ENCODE results near the gene EI24.
"Not testable (repeated sequence)": the region's sequence is repeated elsewhere in the genome, so short reads cannot be mapped to it uniquely, and the experiment has no call there.

Gene EI24

GRCh38 chr11:125568970-125569914 is at the start of gene EI24:
EI24 (plus strand) TSS chr11:125569477; CDS start chr11:125572528, 3,051 bp downstream.
- peak; percentile 83 to 89 for DNase-seq (ENCODE audit: low read depth in 2 of 2)

- no peak for DNase-seq (ENCODE audit: low read depth in 2 of 2)
These were observed 49.1 kb upstream of the EI24 start for GRCh38 chr11:125519860-125520834.

DNA sequence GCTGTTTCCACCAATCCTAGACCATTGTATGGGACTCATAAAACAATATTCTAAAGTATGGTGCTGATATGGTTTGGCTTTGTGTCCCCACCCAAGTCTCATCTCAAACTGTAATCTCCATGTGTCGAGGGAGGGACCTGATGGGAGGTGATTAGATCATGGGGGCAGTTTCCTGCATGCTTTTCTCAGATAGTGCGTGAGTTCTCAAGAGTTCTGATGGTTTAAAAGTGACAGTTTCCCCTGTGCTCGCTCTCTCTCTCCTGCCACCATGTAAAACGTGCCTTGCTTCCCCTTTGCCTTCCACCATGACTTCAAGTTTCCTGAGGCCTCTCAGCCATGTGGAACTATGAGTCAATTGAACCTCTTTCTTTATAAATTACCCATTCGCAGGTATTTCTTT is 44.0 kb upstream of the EI24 start:
- DNase-seq (ENCODE audit: low read depth in 2 of 2): no peak

DNA sequence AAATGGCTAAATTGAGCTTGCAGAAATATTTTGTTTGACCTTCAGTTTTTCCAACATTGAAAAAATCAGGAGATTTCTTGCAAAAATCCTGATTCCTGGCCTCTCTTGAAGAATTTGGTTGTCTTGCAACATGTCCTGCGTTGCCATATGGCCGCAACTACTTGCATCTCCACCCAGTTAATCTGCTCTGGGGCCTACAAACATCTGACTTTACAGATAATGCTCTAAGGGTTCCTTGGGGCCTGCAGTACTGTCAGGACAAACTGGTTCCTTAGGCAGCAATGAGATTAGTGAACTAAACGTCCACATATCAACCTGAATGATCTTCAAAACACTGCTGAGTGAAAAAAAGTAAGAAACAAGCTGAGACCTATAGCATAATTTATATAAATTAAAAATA is 36.6 kb upstream of the EI24 start:
- DNase-seq (ENCODE audit: low read depth in 2 of 2): no peak

DNA sequence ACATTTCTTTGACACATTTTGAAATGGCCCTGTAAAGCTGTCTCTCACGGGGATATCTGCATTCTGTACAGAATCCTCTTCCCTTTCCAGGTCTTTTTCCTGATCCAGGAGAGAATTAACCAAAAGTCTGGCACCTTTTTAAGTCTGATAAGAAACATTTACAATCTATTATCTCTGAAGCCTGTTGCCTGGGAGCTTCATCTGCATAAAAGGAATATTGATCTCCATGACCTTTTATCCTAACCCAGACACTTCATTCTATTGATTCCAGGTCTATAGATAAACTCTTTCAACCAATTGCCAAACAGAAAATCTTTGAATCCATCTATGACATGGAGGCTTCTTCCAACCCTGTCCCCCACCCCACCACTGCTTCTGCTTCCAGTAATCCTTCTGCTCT is 33.7 kb upstream of the EI24 start:
- DNase-seq (ENCODE audit: low read depth in 2 of 2): no peak

DNA sequence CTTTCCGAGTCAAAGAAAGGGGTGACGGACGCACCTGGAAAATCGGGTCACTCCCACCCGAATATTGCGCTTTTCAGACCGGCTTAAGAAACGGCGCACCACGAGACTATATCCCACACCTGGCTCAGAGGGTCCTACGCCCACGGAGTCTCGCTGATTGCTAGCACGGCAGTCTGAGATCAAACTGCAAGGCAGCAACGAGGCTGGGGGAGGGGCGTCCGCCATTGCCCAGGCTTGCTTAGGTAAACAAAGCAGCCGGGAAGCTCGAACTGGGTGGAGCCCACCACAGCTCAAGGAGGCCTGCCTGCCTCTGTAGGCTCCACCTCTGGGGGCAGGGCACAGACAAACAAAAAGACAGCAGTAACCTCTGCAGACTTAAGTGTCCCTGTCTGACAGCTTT is 32.4 kb upstream of the EI24 start:
- not testable (repeated sequence) for DNase-seq (ENCODE audit: low read depth in 2 of 2)

- DNase-seq (ENCODE audit: low read depth in 2 of 2): no peak
These were observed 26.6 kb upstream of the EI24 start for GRCh38 chr11:125542709-125543108.

DNA sequence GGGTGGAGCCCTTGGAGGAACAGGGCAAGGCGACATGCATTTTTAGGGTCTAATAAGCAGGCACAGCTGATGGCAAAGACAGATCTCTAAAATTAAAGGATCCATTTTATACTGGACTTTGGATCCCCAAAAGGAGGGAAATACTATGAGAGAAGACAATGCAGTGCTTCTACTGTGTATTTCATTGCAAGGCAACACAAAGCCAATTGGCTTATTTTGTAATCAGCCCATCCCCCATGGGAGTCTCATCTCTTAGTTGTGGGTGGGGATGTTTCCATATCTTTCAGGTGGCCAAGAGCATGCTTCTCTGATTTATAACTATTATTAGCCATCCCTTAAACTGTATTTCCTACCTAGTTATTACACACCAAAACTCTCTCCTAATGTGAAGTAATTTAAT is 18.5 kb upstream of the EI24 start:
- no peak for DNase-seq (ENCODE audit: low read depth in 2 of 2)

GRCh38 chr11:125551835-125552342 is 17.4 kb upstream of the EI24 start:
- DNase-seq (ENCODE audit: low read depth in 2 of 2): no peak

- no peak for DNase-seq (ENCODE audit: low read depth in 2 of 2)
These were observed 16.4 kb upstream of the EI24 start for GRCh38 chr11:125552927-125553326.

DNA sequence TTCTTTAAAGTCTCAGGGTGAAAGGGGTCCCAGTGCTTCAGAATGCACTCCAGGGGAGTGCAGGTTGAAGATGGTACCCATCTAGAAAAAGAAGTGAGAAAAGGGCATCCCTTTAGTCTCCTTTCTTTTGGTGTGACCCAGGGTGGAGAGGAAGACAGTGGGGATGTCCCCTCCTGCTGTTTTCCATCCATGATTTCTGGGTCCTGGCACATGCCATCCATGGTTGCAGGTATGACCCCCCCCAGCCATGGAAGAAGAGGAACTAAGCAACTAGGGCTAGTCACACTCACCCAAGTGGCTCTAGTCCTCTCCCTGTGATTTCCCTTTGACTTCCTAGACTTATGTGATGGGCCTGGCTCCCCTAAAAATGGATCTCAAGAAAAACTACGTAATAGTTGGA is 15.9 kb upstream of the EI24 start:
- no peak for DNase-seq (ENCODE audit: low read depth in 2 of 2)

DNA sequence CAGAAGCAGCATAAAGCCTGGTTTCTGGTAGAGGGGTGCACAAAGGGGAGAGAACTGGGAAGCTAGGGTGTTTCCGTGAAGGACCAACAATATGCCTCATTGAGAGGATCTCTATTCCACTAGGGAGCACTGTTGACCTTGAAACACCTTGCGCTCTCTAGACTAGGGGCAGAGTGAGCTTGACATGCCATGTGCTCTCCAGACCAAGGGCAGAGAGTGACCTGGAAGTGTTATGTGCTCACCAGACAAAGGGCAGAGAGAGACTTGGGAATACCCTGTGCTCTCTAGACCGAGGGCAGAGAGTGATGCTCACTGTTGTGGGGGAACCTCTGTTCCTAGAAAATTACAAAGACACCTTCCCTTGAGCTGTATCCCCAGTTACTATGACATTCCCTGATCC is 15.2 kb upstream of the EI24 start:
- DNase-seq (ENCODE audit: low read depth in 2 of 2): no peak

GRCh38 chr11:125559888-125560287 is 9.4 kb upstream of the EI24 start:
- DNase-seq (ENCODE audit: low read depth in 2 of 2): no peak

DNA sequence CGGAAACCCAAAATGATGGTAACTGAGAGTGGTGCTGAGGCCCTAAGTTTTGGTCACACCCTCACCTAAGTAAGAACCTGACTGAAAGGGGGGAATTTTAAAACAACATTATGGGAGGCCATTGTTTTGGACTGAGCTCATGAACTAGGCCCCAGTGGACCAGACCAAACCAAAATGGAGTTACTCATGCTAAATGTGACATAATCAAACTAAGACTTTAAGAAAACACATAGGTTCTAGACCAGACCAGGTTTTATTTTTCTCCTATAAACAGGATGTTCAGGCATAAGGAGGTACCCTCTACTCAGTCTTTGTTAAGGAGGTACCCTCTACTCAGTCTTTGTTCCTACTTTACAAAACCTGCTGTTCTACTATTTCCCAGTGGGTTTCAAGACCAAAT is 7.4 kb upstream of the EI24 start:
- DNase-seq (ENCODE audit: low read depth in 2 of 2): no peak

GRCh38 chr11:125562430-125562829 is 6.8 kb upstream of the EI24 start:
- DNase-seq (ENCODE audit: low read depth in 2 of 2): no peak

- no peak for DNase-seq (ENCODE audit: low read depth in 2 of 2)
These were observed 4.9 kb upstream of the EI24 start for GRCh38 chr11:125564357-125564756.

DNA sequence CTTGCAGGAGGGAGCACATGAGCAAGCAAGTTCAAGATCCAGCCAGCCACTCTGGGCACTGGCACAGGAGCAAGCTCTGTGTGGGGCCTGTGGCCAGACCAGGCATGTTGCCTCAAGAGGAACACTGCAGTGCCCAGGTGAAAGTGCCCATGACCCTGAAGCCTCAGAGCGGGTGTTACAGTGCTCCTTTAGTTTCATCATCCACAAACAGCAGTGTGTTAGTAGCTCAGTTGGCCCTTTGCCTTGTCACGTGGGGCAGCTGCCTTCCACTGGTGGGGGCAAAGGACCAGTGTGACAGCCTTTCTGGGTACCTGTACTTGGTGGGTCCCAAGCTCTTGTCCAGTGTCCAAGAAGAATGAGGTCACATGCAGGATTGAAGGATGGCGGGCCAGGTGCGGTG is 3.0 kb upstream of the EI24 start:
- no peak for DNase-seq (ENCODE audit: low read depth in 2 of 2)

DNA sequence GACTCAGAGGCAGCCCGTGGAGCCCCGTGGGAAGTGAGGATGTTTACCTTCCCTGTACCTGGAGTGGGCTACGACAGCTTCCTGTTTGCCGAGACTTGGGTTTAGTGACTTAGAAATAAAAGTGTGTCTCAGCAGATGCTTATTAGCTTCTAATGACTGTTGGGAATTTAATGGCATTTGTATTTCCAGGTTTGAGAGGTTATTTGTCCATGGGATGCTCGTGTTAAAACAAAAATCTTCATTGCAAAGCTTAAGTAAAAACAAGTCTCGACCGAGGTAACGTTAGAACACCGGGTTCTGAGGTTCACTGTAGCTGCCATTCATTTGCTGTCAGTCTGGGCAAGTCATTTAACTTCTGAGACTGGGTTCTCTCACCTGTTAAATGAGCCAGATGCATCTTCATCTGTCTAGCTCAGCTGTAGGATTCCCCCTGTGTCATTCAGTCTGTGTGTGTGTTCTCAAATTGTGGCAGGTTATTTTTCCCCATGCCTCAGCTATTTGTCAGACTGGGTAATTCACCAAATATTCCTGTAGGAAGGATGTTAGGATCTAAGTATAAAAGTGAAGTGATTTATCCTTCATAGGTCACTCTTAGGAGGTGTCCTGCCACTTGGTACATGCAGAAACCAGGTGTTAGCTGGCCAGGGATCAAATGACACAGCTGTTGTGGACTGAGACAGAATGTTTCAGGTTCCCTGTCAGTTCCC is 791 bp downstream of the EI24 start:
- DNase-seq (ENCODE audit: low read depth in 2 of 2): no peak

DNA sequence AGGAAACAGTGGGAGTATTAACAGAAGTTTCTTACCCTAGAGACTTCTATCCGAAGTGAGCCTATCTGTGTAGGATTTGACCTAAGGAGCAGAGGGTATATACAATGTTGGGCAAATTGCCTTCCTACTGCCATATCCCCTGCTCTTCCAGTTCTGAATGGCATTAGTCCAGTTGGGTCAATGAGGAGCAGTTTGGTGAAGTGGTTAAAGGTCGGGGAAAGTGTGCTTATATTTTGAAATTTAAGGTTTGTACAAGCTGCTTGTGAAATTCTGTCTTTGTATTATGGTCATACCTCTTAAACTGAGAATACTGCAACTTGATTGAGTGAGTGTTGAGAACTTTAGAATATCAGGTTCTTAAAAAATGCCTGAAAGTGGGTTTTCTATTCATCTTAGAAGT is 1.7 kb downstream of the EI24 start:
- DNase-seq (ENCODE audit: low read depth in 2 of 2): no peak

GRCh38 chr11:125572916-125573315 is 3.6 kb downstream of the EI24 start:
- DNase-seq (ENCODE audit: low read depth in 2 of 2): no peak

DNA sequence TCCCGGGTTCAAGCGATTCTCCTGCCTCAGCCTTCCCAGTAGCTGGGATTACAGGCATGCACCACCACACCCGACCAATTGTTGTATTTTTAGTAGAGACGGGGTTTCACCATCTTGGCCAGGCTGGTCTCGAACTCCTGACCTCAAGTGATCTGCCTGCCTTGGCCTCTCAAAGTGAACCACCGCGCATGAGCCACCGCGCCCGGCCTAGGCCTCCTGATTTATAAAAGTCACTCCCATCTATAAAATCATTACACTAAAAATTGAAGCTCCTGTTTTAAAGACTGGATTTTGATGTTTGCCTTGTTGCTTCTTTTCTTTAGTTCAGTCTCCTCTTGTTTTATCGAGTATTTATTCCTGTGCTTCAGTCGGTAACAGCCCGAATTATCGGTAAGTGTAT is 7.9 kb downstream of the EI24 start:
- not testable (repeated sequence) for DNase-seq (ENCODE audit: low read depth in 2 of 2)

- no peak for DNase-seq (ENCODE audit: low read depth in 2 of 2)
These were observed 9.5 kb downstream of the EI24 start for GRCh38 chr11:125578783-125579182.

Data from stimulated activated CD4-positive, alpha-beta T cell treated with anti-CD3 and anti-CD28 coated beads, Interleukin-4, amount 100 ng/mL, for 48 hours (primary cell).